Breast epithelium (tissue), 3 donors: Measurements from ENCODE around the gene KIAA0319L.
"Not testable (repeated sequence)": the region's sequence is repeated elsewhere in the genome, so short reads cannot be mapped to it uniquely, and the experiment has no call there.

ENCODE experiments used
- POLR2AphosphoS5 ChIP-seq, 3 donors: sonication (generic); formaldehyde crosslinking; IDR thresholded peaks; one replicate each; pipeline ENCODE4 v1.6.1; 2017; ENCODE audit warnings: antibody characterized with exemption in 3 of 3
- TF ChIP-seq, protein P1 (sequence below), 3 donors: fragments of 450-650 bp; IDR thresholded peaks; one replicate each; pipeline ENCODE4 v1.5.1; 2016 to 2017; ENCODE audit warnings: antibody characterized with exemption in 3 of 3, mild to moderate bottlenecking in 3 of 3, moderate library complexity in 3 of 3

DNA sequence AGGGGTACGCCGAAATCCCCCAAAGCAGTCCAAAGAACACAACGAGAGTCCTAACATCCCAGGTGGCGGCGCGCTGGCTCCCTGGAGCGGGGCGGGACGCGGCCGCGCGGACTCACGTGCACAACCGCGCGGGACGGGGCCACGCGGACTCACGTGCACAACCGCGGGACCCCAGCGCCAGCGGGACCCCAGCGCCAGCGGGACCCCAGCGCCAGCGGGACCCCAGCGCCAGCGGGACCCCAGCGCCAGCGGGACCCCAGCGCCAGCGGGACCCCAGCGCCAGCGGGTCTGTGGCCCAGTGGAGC, 19.5 kb upstream of the KIAA0319L start:
- TF ChIP-seq POLR2AphosphoS5 (IDR thresholded peaks at IDR 0.05): not testable (repeated sequence)
- TF ChIP-seq, protein P1, sequence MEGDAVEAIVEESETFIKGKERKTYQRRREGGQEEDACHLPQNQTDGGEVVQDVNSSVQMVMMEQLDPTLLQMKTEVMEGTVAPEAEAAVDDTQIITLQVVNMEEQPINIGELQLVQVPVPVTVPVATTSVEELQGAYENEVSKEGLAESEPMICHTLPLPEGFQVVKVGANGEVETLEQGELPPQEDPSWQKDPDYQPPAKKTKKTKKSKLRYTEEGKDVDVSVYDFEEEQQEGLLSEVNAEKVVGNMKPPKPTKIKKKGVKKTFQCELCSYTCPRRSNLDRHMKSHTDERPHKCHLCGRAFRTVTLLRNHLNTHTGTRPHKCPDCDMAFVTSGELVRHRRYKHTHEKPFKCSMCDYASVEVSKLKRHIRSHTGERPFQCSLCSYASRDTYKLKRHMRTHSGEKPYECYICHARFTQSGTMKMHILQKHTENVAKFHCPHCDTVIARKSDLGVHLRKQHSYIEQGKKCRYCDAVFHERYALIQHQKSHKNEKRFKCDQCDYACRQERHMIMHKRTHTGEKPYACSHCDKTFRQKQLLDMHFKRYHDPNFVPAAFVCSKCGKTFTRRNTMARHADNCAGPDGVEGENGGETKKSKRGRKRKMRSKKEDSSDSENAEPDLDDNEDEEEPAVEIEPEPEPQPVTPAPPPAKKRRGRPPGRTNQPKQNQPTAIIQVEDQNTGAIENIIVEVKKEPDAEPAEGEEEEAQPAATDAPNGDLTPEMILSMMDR (IDR thresholded peaks at IDR 0.05): not testable (repeated sequence)
